Ovary (tissue), 3 donors: ENCODE measurements around the gene FHL5.

Experiments
- EP300 ChIP-seq: sonication (generic); formaldehyde crosslinking; IDR thresholded peaks from one replicate; pipeline ENCODE4 v1.6.1; 2017; ENCODE audit warnings: antibody characterized with exemption
- POLR2A ChIP-seq: fragments of 450-650 bp; IDR thresholded peaks from one replicate; pipeline ENCODE4 v1.6.1; 2017; ENCODE audit warnings: antibody characterized with exemption, mild to moderate bottlenecking, moderate library complexity
- TF ChIP-seq, protein P1 (sequence below), 3 donors: fragments of 450-650 bp in 2 of 3; fragments of 200-600 bp in 1 of 3; IDR thresholded peaks; one replicate each; pipeline versions ENCODE4 v1.5.1 to v1.8.0; 2016 to 2022; ENCODE audit warnings: antibody characterized with exemption in 3 of 3, mild to moderate bottlenecking in 1 of 3
- donor health status: DM: no; HTN: no; CAD: no.

DNA sequence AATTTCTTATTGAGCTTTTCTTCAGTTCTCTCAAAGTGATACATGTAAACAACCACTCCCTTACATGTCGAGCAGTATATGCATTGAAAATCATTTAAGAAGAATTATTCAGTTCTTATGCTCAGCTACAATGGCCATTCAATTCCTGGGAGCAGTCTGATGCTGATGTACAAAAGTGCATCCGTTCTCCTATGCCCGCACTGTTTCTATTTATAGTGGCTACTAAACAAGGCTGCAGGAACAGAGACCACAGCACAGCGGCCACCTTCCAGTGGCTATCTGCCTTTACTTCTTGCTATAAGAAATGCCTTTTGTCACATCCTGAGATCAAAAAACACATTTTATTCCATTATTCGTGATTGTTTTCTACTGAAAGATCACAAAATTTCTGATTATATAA is 82.2 kb downstream of the FHL5 start:
- no peak for TF ChIP-seq POLR2A
- TF ChIP-seq, protein P1, sequence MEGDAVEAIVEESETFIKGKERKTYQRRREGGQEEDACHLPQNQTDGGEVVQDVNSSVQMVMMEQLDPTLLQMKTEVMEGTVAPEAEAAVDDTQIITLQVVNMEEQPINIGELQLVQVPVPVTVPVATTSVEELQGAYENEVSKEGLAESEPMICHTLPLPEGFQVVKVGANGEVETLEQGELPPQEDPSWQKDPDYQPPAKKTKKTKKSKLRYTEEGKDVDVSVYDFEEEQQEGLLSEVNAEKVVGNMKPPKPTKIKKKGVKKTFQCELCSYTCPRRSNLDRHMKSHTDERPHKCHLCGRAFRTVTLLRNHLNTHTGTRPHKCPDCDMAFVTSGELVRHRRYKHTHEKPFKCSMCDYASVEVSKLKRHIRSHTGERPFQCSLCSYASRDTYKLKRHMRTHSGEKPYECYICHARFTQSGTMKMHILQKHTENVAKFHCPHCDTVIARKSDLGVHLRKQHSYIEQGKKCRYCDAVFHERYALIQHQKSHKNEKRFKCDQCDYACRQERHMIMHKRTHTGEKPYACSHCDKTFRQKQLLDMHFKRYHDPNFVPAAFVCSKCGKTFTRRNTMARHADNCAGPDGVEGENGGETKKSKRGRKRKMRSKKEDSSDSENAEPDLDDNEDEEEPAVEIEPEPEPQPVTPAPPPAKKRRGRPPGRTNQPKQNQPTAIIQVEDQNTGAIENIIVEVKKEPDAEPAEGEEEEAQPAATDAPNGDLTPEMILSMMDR (IDR thresholded peaks at IDR 0.05): no peak
- no peak for TF ChIP-seq EP300
